Ovary (tissue), 3 donors: ENCODE data around the gene EYS.

Source experiments
- CTCF ChIP-seq, 3 donors: fragments of 450-650 bp in 2 of 3; fragments of 200-600 bp in 1 of 3; IDR thresholded peaks; one replicate each; pipeline versions ENCODE4 v1.5.1 to v1.8.0; 2016 to 2022; ENCODE audit warnings: antibody characterized with exemption in 3 of 3, mild to moderate bottlenecking in 1 of 3
- POLR2A ChIP-seq: fragments of 450-650 bp; IDR thresholded peaks from one replicate; pipeline ENCODE4 v1.6.1; 2017; ENCODE audit warnings: antibody characterized with exemption, mild to moderate bottlenecking, moderate library complexity
- donor health status: DM: no; HTN: no; CAD: no.

- TF ChIP-seq POLR2A (no peak), CTCF (IDR thresholded peaks at IDR 0.05) (no peak)
Observed at GRCh38 chr6:65126667-65127066, 580.4 kb downstream of the EYS start.
